Astrocyte of the spinal cord (primary cell): ENCODE data around the gene CTXND1.
"Not testable (repeated sequence)": the region's sequence is repeated elsewhere in the genome, so short reads cannot be mapped to it uniquely, and the experiment has no call there.

Experiments
- DNase-seq: peaks from one replicate; pipeline ENCODE4 v3.0.0; 2011; ENCODE audit warnings: low read depth, low spot score
- H3K4me3 ChIP-seq: 2 replicates; pipeline ENCODE4 v1.5.1; 2011; ENCODE audit warnings: low read depth, mild to moderate bottlenecking, low read length, moderate library complexity
- in situ Hi-C: cut with HindIII; loops from 2 replicates; pipeline ENCODE4 v1.10.0; 2017; ENCODE audit warnings: low sequenced_read_pairs
- TF ChIP-seq, protein P1 (sequence below): IDR thresholded peaks from 2 replicates; pipeline ENCODE4 v1.5.1; 2012; ENCODE audit warnings: low read depth, mild to moderate bottlenecking, low read length, inconsistent platforms

Gene CTXND1

DNA sequence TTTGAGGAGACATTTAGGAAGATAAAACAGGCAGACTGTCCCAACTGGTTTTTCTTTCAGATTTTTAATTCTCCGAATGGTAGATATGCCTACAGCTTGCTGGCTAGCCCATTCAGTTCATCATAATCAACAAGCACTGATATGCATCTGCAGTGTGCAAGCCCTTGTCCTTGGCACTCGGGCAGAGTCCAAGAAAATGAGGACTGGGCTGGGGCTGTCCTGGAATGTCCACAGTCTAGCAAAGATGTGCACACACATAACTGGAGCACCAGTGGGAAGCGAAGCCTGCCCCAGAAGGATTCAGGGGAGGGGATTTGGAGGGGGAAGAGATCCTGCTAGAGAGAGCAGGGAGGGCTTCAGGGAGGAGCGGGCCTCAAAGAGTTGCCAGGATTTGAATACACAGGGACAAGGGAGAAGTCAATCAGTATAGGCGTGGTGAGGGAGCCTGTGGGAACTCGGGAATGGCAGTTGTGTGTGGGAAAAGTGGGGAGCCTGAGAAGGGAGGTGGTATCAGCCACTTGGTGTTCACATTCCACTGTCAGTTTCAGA, 90.5 kb downstream of the CTXND1 start:
- TF ChIP-seq, protein P1, sequence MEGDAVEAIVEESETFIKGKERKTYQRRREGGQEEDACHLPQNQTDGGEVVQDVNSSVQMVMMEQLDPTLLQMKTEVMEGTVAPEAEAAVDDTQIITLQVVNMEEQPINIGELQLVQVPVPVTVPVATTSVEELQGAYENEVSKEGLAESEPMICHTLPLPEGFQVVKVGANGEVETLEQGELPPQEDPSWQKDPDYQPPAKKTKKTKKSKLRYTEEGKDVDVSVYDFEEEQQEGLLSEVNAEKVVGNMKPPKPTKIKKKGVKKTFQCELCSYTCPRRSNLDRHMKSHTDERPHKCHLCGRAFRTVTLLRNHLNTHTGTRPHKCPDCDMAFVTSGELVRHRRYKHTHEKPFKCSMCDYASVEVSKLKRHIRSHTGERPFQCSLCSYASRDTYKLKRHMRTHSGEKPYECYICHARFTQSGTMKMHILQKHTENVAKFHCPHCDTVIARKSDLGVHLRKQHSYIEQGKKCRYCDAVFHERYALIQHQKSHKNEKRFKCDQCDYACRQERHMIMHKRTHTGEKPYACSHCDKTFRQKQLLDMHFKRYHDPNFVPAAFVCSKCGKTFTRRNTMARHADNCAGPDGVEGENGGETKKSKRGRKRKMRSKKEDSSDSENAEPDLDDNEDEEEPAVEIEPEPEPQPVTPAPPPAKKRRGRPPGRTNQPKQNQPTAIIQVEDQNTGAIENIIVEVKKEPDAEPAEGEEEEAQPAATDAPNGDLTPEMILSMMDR: no peak
- H3K4me3 ChIP-seq: no peak overlapping the region
- in situ Hi-C loops: no loop called here

DNA sequence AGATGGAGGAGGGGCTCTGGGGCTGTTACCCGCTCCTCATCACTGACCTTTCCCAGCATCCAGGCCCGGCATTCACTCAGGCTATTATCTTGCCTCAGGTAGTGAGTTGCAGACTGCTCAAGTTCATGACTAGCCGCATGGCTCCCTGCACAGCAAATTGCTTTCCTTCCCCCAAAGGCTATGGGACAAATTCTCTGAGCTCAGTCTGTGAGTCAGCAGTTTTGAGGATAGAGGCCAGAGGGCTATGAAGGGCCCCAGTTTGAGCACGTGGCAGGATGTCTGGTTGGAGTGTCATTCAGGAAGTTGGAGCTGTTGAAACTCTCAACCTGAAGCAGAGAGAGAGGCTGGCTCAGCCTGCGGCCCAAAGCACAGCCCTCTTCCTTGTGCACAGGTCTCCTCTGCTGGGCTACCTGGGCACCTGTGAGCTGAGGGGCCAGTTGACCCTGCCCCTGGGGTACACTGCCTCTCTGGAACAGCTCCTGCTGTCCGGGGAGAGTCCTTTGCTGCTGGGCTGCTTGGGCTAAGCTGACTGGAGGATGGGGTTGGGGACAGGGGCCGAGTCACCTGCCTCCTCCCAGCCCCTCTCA, 91.3 kb downstream of the CTXND1 start:
- TF ChIP-seq, protein P1: no peak
- H3K4me3 ChIP-seq: no peak overlapping the region
- in situ Hi-C loops: no loop called here
- DNase-seq: peak; percentile 85

More for the DNA sequence above, 90.5 kb downstream of the CTXND1 start:
- DNase-seq: no peak

DNA sequence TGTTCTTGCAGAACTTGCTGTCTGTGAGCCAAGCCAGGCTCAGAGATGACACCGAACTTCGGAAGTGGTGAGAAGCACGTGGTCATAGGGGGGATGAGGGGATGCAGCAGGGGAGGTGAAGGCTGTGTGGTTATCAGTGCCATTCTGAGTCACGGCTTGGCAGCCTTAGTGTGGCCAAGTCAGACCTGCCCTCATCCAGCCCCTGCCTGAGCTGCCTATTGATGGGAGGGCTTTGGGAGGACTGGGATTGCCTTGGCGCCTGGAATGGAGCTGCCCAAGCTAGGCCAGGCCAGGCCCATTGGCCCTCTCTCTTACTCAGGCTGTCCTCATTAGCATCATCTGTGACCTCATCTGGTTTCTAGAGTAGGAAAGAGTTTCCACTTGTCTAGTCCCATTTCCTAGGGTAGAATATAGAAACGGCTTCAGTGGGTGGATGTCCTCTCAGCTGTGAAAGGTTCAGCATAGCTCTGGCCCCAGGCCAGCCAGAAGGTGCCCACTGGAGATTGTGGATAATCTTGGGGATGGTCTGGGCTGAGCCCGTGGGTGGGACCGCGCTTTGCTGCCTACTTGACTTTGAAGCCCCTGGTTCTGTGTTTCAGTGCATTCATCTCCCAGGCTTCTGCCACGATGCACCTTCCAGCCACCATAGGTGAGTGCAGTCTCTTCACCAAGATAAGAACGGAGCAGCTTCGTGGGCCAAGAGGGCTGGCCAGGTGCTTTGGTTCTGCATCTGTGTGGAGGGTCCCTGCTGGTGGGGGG, 92.0 kb downstream of the CTXND1 start:
- no peak for DNase-seq
- in situ Hi-C loops: no loop called here
- no peak overlapping the region for H3K4me3 ChIP-seq
- TF ChIP-seq, protein P1: no peak

DNA sequence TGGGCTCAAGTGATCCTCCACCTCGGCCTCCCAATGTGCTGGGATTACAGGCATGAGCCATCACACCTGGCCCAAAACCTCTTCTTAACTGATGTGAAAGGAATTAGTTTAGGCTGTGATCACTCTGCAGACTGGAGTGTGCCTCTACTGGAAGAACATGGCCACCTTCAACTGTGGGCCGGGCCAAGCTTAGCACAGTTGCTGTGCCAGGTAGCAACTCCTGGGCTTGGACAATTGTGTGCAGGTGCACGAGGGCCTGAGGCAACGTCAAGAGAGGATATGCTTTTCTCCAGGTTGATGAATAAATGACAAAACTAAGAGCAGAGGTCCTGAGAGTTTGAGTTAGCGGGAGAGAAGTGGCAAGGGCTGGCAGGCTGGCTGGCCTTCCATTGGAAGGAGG, 92.7 kb downstream of the CTXND1 start:
- no peak for DNase-seq
- in situ Hi-C loops: no loop called here
- TF ChIP-seq, protein P1: no peak
- no peak overlapping the region for H3K4me3 ChIP-seq

DNA sequence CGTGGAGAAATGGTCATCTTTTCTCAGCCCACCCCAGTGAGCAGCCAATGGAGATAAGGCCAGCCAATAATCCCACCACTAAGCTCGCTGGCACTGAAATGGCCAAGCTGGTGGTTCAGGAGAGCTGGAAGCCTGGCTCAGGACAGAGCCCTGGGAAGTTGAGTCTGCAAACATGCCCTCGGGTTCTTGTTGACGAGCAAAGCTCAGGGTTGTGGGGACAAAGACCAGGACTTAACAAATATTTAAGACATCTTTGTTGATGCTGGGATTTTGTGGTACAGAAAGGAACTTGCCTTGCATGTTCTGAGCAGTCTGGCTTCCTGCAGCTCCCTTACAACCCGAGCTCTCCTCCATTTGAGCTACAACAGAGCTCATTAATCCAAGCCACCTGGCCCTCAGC, 94.8 kb downstream of the CTXND1 start:
- in situ Hi-C loops: no loop called here
- no peak for DNase-seq
- no peak overlapping the region for H3K4me3 ChIP-seq
- TF ChIP-seq, protein P1: no peak

DNA sequence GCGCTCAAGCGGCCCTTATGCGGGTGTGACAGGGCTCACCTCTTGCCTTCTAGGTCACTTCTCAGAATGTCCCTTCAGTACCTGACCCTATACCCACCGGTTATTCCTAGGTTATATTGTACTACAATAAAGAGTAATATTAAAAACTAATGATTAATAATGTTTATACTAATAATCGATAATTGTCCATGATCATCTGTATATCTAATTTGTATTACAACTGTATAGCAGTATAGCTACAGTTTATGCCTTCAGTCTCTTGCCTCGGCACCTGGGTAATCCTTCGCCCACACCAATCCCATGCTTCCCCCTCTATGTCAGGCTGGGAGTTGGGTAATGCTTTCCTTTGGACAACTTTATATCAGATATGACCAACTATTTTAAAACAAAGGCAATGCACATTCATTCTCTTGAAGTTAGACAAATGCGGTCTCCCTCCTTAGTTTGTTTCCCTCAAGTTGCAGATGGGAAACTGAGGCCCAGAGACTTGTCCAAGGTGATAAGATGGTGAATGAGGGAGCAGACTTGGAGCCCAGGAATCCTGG, 95.8 kb downstream of the CTXND1 start:
- TF ChIP-seq, protein P1: no peak
- no peak overlapping the region for H3K4me3 ChIP-seq
- in situ Hi-C loops: no loop called here
- DNase-seq: no peak

DNA sequence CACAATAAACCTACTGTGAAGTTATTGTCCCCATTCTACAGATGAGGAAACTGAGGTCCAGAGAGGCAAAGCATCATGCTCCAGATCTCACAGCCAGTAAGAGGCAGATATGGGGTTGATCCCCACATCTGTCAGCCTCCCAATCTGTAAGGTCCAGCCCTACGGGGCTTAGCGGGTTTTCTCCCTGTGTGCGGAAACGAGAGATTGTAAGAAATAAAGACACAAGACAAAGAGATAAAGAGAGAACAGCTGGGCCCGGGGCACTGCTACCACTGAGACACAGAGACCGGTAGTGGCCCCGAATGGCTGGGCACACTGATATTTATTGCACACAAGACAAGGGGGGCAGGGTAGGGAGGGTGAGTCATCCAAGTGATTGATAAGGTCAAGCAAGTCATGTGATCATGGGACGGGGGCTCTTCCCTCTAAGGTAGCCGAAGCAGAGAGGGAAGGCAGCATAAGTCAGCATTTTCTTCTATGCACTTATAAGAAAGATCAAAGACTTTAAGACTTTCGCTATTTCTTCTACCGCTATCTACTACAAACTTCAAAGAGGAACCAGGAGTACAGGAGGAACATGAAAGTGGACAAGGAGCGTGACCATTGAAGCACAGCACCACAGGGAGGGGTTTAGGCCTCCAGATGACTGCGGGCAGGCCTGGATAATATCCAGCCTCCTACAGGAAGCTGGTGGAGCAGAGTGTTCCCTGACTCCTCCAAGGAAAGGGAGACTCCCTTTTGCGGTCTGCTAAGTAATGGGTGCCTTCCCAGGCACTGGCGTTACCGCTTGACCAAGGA, 96.4 kb downstream of the CTXND1 start:
- in situ Hi-C loops, H3K4me3 ChIP-seq, DNase-seq: not testable (repeated sequence)
